A549 (cell line): ENCODE results near the gene ABHD8. TPM values are rescaled to one million over a fixed set of nuclear protein-coding genes. Genes with fewer than 3 reads are reported as not detected.

ENCODE experiments used
- ATAC-seq, 2 experiments: fragments of 200-7000 bp in 1 of 2; fragments of >200 bp in 1 of 2; cut with Nextera tagmentation in 1 of 2; cut with Tn5 transposase in 1 of 2; 3 replicates each; pipeline versions ENCODE4 v1.8.0 to v1.9.1; 2018 to 2020; ENCODE audit warnings: mild to moderate bottlenecking in 1 of 2, moderate library complexity in 1 of 2
- CTCF ChIA-PET: fragments of 300-600 bp; sonication (Branson Sonifier 250); formaldehyde crosslinking; extraction: SDS; loops from one replicate; lab custom pipeline; 2021; ENCODE audit warnings: antibody characterized with exemption, inconsistent platforms; lab: Yijun Ruan, JAX
- POLR2A ChIA-PET: fragments of 350-600 bp; formaldehyde crosslinking; extraction: SDS; loops from one replicate; lab custom pipeline; 2021; ENCODE audit warnings: antibody characterized with exemption, inconsistent platforms; lab: Yijun Ruan, JAX
- DNase-seq, 2 experiments: peaks; one replicate each; pipeline versions ENCODE4 v3.0.0 to v3.0.0-alpha.2; 2011 to 2016; ENCODE audit warnings: low read depth in 1 of 2, low spot score in 1 of 2
- FAIRE-seq: peaks from 2 replicates; lab custom pipeline; 2011; peaks lifted over from hg19 to GRCh38; lab: Jason Lieb, UNC
- H3K27ac ChIP-seq, 2 experiments: fragments of >200 bp; sonication (Bioruptor Twin); formaldehyde crosslinking; 3 replicates each; pipeline ENCODE4 v1.5.1; 2016 to 2017
- H3K4me1 ChIP-seq: fragments of >200 bp; sonication (Bioruptor Twin); formaldehyde crosslinking; 3 replicates; pipeline ENCODE4 v1.6.1; 2016
- H3K4me2 ChIP-seq: fragments of >200 bp; sonication (Bioruptor Twin); formaldehyde crosslinking; 3 replicates; pipeline ENCODE4 v1.6.1; 2016
- H3K4me3 ChIP-seq: fragments of >200 bp; sonication (Bioruptor Twin); formaldehyde crosslinking; 3 replicates; pipeline ENCODE4 v1.5.1; 2016
- H3K9me3 ChIP-seq: fragments of >200 bp; sonication (Bioruptor Twin); formaldehyde crosslinking; 3 replicates; pipeline ENCODE4 v1.6.1; 2016
- CBX2 ChIP-seq: fragments of 200-600 bp; sonication (generic); IDR thresholded peaks from 2 replicates; pipeline ENCODE4 v1.6.1; 2016; ENCODE audit warnings: low read depth, mild to moderate bottlenecking, borderline replicate concordance
- CEBPB ChIP-seq, 2 experiments: fragments of >200 bp in 1 of 2; sonication (Bioruptor Twin) in 1 of 2; formaldehyde crosslinking in 1 of 2; IDR thresholded peaks; 2 replicates each; pipeline ENCODE4 v1.6.1; 2012 to 2016
- CHD2 ChIP-seq: fragments of 150-350 bp; IDR thresholded peaks from 2 replicates; pipeline ENCODE4 v1.6.1; 2014; ENCODE audit warnings: low read length; ENCODE audit not compliant: partially characterized antibody
- CHD4 ChIP-seq: fragments of 200-600 bp; sonication (generic); IDR thresholded peaks from 2 replicates; pipeline ENCODE4 v1.6.1; 2016; ENCODE audit warnings: antibody characterized with exemption, mild to moderate bottlenecking, borderline replicate concordance
- EHF ChIP-seq: fragments of 250-450 bp; sonication (Bioruptor Pico); IDR thresholded peaks from 2 replicates; pipeline ENCODE4 v1.5.0; 2020; ENCODE audit warnings: mild to moderate bottlenecking
- FOXS1 ChIP-seq: fragments of 250-450 bp; sonication (Bioruptor Pico); IDR thresholded peaks from 2 replicates; pipeline ENCODE4 v1.5.0; 2020; ENCODE audit warnings: mild to moderate bottlenecking, moderate library complexity
- GATA3 ChIP-seq: IDR thresholded peaks from 2 replicates; pipeline ENCODE4 v1.6.1; 2012; ENCODE audit warnings: borderline replicate concordance
- HOXA7 ChIP-seq: fragments of 250-450 bp; sonication (Bioruptor Pico); IDR thresholded peaks from 2 replicates; pipeline ENCODE4 v1.5.0; 2020; ENCODE audit warnings: mild to moderate bottlenecking, moderate library complexity
- HOXB5 ChIP-seq: fragments of 250-450 bp; sonication (Bioruptor Pico); IDR thresholded peaks from 2 replicates; pipeline ENCODE4 v1.5.0; 2020; ENCODE audit warnings: mild to moderate bottlenecking, moderate library complexity
- JUN ChIP-seq, 2 experiments: fragments of >200 bp; sonication (Bioruptor Twin); formaldehyde crosslinking; IDR thresholded peaks; 2 replicates in 1 of 2; 3 replicates in 1 of 2; pipeline ENCODE4 v1.6.1; 2016 to 2017
- JUNB ChIP-seq: fragments of >200 bp; sonication (Bioruptor Twin); formaldehyde crosslinking; IDR thresholded peaks from 2 replicates; pipeline ENCODE4 v1.6.1; 2016
- MAFK ChIP-seq: fragments of 450-650 bp; IDR thresholded peaks from 2 replicates; pipeline ENCODE4 v1.6.1; 2014; ENCODE audit not compliant: partially characterized antibody
- NR3C1 ChIP-seq: fragments of >200 bp; sonication (Bioruptor Twin); formaldehyde crosslinking; IDR thresholded peaks from 3 replicates; pipeline ENCODE4 v1.6.1; 2017
- PHF8 ChIP-seq: fragments of 200-600 bp; sonication (generic); IDR thresholded peaks from 2 replicates; pipeline ENCODE4 v1.6.1; 2016; ENCODE audit warnings: low read depth, mild to moderate bottlenecking, antibody characterized with exemption, moderate library complexity, borderline replicate concordance
- POLR2A ChIP-seq: IDR thresholded peaks from 2 replicates; pipeline ENCODE4 v1.6.1; 2012; ENCODE audit warnings: mild to moderate bottlenecking, low read length
- POLR2AphosphoS2 ChIP-seq: conservative IDR thresholded peaks from 2 replicates; pipeline ENCODE4 v1.6.1; 2012; ENCODE audit warnings: low read length, improper control_type of control experiment, inconsistent platforms
- RCOR1 ChIP-seq: fragments of 150-350 bp; IDR thresholded peaks from 2 replicates; pipeline ENCODE4 v1.6.1; 2014; ENCODE audit warnings: antibody characterized with exemption, low read length, low read depth
- SREBF2 ChIP-seq: fragments of 450-650 bp; IDR thresholded peaks from 2 replicates; pipeline ENCODE4 v1.6.1; 2014; ENCODE audit warnings: mild to moderate bottlenecking, moderate library complexity
- TFCP2L1 ChIP-seq: fragments of 250-450 bp; sonication (Bioruptor Pico); IDR thresholded peaks from 2 replicates; pipeline ENCODE4 v1.5.0; 2021; ENCODE audit warnings: mild to moderate bottlenecking
- TP53 ChIP-seq: fragments of 250-450 bp; sonication (Bioruptor Pico); IDR thresholded peaks from 2 replicates; pipeline ENCODE4 v1.5.0; 2021; ENCODE audit warnings: mild to moderate bottlenecking, moderate library complexity
- ZC3H11A ChIP-seq: fragments of 450-650 bp; IDR thresholded peaks from 2 replicates; pipeline ENCODE4 v1.6.1; 2014; ENCODE audit warnings: antibody characterized with exemption, mild to moderate bottlenecking
- ZFP36 ChIP-seq: fragments of 450-650 bp; IDR thresholded peaks from 2 replicates; pipeline ENCODE4 v1.6.1; 2014; ENCODE audit warnings: borderline replicate concordance; ENCODE audit not compliant: partially characterized antibody
- ZNF302 ChIP-seq: fragments of 250-450 bp; sonication (Bioruptor Pico); IDR thresholded peaks from 2 replicates; pipeline ENCODE4 v1.9.0; 2021; ENCODE audit warnings: inconsistent platforms, mild to moderate bottlenecking, moderate library complexity
- WGBS: methylation state at CpG from one replicate; pipeline ENCODE4 v1.1.6; 2017; ENCODE audit errors: missing lambda C conversion rate; 5-methylcytosine and 5-hydroxymethylcytosine counted together
- polyA plus RNA-seq, 4 experiments: library from polyadenylated mRNA; depleted of rRNA in 3 of 4; stranded (reverse); fragments of >200 nt; fragmentation: RNase III in 1 of 4; extraction: RNeasy Plus Mini Kit Qiagen cat#74134 plus additional on column Dnase treatment in 1 of 4; gene quantifications; 2 replicates in 3 of 4; 3 replicates in 1 of 4; pipeline ENCODE4 v1.2.3, GENCODE V29; 2011 to 2017
- TF ChIP-seq, protein P1 (sequence below): fragments of 150-350 bp; IDR thresholded peaks from 2 replicates; pipeline ENCODE4 v1.6.1; 2014; ENCODE audit warnings: low read depth, mild to moderate bottlenecking, low read length
- TF ChIP-seq, protein P2 (sequence below): IDR thresholded peaks from 2 replicates; pipeline ENCODE4 v1.6.1; 2012; ENCODE audit warnings: low read depth, borderline replicate concordance
- TF ChIP-seq, protein P3 (sequence below): fragments of >200 bp; sonication (Bioruptor Twin); formaldehyde crosslinking; IDR thresholded peaks from 2 replicates; pipeline ENCODE4 v1.6.1; 2016
- TF ChIP-seq, protein P4 (sequence below): fragments of 450-650 bp; IDR thresholded peaks from 2 replicates; pipeline ENCODE4 v1.6.1; 2014; ENCODE audit warnings: antibody characterized with exemption
- TF ChIP-seq, protein P5 (sequence below): IDR thresholded peaks from 2 replicates; pipeline ENCODE4 v1.6.1; 2012

ABHD8 gene
- polyA plus RNA-seq, 2 of the 4 experiments (the other 2 are of a cell fraction): 2.3 to 4.2 TPM

DNA sequence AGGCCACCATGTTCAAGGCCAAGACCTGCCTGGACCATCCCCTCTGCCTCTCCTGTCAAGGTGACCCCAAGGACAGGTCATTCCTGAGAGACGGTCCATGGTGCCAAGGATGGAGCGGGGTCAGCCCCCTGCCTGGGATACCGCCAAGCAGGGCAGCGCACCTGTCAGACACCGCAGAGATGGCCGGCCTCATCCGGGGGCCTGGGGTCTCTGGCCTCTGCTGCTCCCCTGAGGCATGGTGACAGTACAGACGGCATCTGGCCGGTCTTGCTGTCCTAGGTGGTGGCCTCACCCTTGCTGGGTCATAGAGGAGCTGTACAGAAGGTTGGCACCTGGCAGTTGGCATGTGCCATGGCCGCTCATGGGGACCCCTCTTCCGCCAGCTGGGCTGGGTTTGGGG lies 17.2 kb upstream of the ABHD8 start:
- ChIA-PET POLR2A (no interaction called here), CTCF (interaction anchor here (1.0 to 1.2 kb wide), 2 partner anchors 8 to 12 kb away, joined by 3 read pairs; no protein-coding TSS in a partner anchor)
- no peak for TF ChIP-seq ZNF302 (CRISPR knock-in tag)
- TF ChIP-seq JUNB: no peak
- TF ChIP-seq CHD4: no peak
- no peak for TF ChIP-seq GATA3
- TF ChIP-seq ZFP36: no peak
- no peak for TF ChIP-seq ZC3H11A
- no peak for TF ChIP-seq RCOR1
- TF ChIP-seq, protein P1, sequence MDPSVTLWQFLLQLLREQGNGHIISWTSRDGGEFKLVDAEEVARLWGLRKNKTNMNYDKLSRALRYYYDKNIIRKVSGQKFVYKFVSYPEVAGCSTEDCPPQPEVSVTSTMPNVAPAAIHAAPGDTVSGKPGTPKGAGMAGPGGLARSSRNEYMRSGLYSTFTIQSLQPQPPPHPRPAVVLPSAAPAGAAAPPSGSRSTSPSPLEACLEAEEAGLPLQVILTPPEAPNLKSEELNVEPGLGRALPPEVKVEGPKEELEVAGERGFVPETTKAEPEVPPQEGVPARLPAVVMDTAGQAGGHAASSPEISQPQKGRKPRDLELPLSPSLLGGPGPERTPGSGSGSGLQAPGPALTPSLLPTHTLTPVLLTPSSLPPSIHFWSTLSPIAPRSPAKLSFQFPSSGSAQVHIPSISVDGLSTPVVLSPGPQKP: no peak
- Histone ChIP-seq H3K9me3 (no peaks in the 10 kb centered on the region), H3K4me2 (no peak overlapping the region), H3K27ac (no peak overlapping the region), H3K4me1 (peaks cover 16% of the 10 kb centered on the region), H3K4me3 (no peak overlapping the region)
- FAIRE-seq (no peak), ATAC-seq (no peak), DNase-seq (no peak)
- WGBS: 86% methylated on average over 7 of the region's 11 CpGs

DNA sequence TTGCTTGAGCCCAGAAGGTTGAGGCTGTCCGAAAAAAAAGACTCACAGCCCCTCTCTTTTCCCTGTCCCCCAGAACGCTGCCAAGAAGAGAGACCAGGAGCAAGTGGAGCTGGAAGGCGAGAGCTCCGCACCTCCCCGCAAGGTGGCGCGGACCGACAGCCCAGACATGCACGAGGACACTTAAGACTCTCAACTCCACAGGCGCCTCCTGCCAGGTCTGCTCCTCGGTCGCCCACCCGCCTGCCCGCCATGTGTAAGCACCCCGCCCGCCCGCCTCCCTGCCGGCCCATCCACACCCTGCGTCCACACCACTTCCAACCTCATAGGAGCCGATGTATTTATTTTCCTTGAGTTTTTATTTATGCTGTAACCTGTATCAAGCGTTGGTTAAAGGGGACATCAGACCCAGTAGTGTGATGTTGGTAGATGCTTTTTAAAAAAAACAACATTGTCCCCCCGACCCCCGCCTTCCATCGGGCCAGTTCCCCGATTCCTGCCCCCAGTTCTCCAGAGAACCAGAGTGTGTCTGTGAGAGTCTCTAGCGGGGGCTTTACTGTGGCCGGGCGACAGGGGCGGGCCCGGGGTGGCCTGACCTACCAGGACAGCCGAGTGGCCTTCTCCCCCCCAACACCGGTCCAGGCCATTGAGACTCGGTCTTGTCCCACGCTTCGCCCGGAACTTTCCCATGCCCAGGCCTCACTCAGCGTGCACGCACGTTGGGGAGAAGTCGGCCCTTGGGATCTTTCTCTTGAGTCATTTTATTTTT lies 16.4 kb upstream of the ABHD8 start:
- Histone ChIP-seq H3K27ac (no peak overlapping the region; a peak in 1 of 6 replicates), H3K4me1 (peaks cover 16% of the 10 kb centered on the region), H3K4me3 (no peak overlapping the region), H3K9me3 (no peaks in the 10 kb centered on the region), H3K4me2 (no peak overlapping the region)
- CTCF ChIA-PET: no interaction called here
- POLR2A ChIA-PET: no interaction called here
- WGBS: 95% methylated on average over 30 of the region's 40 CpGs
- no peak for ATAC-seq
- no peak for FAIRE-seq
- TF ChIP-seq POLR2A (no peak), TFCP2L1 (CRISPR knock-in tag) (no peak), EHF (CRISPR knock-in tag) (no peak), HOXA7 (CRISPR knock-in tag) (no peak), HOXB5 (CRISPR knock-in tag) (no peak), TP53 (CRISPR knock-in tag) (no peak), POLR2AphosphoS2 (no peak), CHD2 (no peak), CHD4 (no peak), MAFK (no peak), JUN (IDR thresholded peaks at IDR 0.05) (no peak), NR3C1 (no peak), SREBF2 (no peak), CEBPB (IDR thresholded peaks at IDR 0.05) (no peak)
- TF ChIP-seq, protein P2, sequence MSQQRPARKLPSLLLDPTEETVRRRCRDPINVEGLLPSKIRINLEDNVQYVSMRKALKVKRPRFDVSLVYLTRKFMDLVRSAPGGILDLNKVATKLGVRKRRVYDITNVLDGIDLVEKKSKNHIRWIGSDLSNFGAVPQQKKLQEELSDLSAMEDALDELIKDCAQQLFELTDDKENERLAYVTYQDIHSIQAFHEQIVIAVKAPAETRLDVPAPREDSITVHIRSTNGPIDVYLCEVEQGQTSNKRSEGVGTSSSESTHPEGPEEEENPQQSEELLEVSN: no peak
- TF ChIP-seq, protein P3, sequence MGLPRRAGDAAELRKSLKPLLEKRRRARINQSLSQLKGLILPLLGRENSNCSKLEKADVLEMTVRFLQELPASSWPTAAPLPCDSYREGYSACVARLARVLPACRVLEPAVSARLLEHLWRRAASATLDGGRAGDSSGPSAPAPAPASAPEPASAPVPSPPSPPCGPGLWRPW: no peak
- no peak for DNase-seq

DNA sequence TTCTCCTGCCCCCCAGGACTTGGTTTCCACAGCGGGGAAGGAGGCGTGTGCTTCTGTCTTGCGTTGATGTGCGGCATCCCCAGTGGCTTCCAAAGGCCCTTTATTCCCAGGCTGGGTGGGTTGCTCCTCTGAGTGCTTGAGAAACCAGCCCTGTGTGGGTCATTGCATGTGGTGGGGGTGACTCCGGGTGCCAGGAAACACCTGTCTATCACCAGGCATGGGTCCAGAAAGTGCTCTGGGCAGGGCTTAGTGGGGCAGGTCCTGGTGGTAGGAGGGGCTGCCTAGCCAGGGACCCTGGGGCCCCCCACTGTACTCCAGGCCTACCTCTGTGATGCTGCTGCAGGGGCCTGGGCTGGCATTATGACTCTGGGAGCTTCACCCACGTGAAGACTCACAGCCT lies 15.7 kb upstream of the ABHD8 start:
- no peak for ATAC-seq
- no peak for TF ChIP-seq FOXS1
- TF ChIP-seq CBX2: no peak
- no peak for TF ChIP-seq TP53 (CRISPR knock-in tag)
- no peak for TF ChIP-seq ZNF302 (CRISPR knock-in tag)
- TF ChIP-seq PHF8: no peak
- TF ChIP-seq, protein P4, sequence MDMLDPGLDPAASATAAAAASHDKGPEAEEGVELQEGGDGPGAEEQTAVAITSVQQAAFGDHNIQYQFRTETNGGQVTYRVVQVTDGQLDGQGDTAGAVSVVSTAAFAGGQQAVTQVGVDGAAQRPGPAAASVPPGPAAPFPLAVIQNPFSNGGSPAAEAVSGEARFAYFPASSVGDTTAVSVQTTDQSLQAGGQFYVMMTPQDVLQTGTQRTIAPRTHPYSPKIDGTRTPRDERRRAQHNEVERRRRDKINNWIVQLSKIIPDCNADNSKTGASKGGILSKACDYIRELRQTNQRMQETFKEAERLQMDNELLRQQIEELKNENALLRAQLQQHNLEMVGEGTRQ: no peak
- TF ChIP-seq, protein P5, sequence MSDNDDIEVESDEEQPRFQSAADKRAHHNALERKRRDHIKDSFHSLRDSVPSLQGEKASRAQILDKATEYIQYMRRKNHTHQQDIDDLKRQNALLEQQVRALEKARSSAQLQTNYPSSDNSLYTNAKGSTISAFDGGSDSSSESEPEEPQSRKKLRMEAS: no peak
- FAIRE-seq: no peak
- H3K9me3 ChIP-seq: no peaks in the 10 kb centered on the region
- peaks cover 16% of the 10 kb centered on the region for H3K4me1 ChIP-seq
- 100% methylated on average over 3 of the region's 6 CpGs for WGBS
- peak overlapping the region in 1 of 2 experiments; percentile 41; a peak in 1 of 6 replicates for H3K27ac ChIP-seq
- POLR2A ChIA-PET: no interaction called here
- no peak overlapping the region for H3K4me2 ChIP-seq
- CTCF ChIA-PET: no interaction called here
- no peak overlapping the region for H3K4me3 ChIP-seq
- DNase-seq: no peak
